Measurements from ENCODE around the gene BLZF1. TPM values are rescaled to one million over a fixed set of nuclear protein-coding genes. Genes with fewer than 3 reads are reported as not detected.
"Not testable (repeated sequence)": the region's sequence is repeated elsewhere in the genome, so short reads cannot be mapped to it uniquely, and the experiment has no call there.

BLZF1 gene
- total and polyA plus RNA-seq, 2 donors = 16.7 to 55.5 TPM

- no peak for DNase-seq (ENCODE audit: extremely low spot score)
- Histone ChIP-seq H3K4me1 (ENCODE audit: insufficient read depth) (no peaks in the 10 kb centered on the region), H3K36me3 (ENCODE audit: insufficient read depth) (peaks cover 4% of the 10 kb centered on the region), H3K27ac (ENCODE audit: low read depth) (no peak overlapping the region), H3K4me3 (ENCODE audit: low read depth, low read length) (no peak overlapping the region)
Measured at GRCh38 chr1:169381162-169381561, 13.2 kb downstream of the BLZF1 start.

- no peaks in the 10 kb centered on the region for H3K4me1 ChIP-seq (ENCODE audit: insufficient read depth)
- H3K27ac ChIP-seq (ENCODE audit: low read depth) = no peak overlapping the region
- H3K36me3 ChIP-seq (ENCODE audit: insufficient read depth) = no peaks in the 10 kb centered on the region
- 88% methylated on average over 4 of the region's 4 CpGs for WGBS
- no peak for DNase-seq (ENCODE audit: extremely low spot score)
- no peak overlapping the region for H3K4me3 ChIP-seq (ENCODE audit: low read depth, low read length)
Measured at GRCh38 chr1:169383449-169383848, 15.5 kb downstream of the BLZF1 start.

GRCh38 chr1:169387399-169387798 is 19.4 kb downstream of the BLZF1 start:
- Histone ChIP-seq H3K4me1 (ENCODE audit: insufficient read depth) (no peaks in the 10 kb centered on the region), H3K27ac (ENCODE audit: low read depth) (no peak overlapping the region), H3K4me3 (ENCODE audit: low read depth, low read length) (no peak overlapping the region), H3K36me3 (ENCODE audit: insufficient read depth) (peaks cover 6% of the 10 kb centered on the region)
- DNase-seq (ENCODE audit: extremely low spot score) = no peak

GRCh38 chr1:169390303-169390702 is 22.3 kb downstream of the BLZF1 start:
- Histone ChIP-seq H3K4me3 (ENCODE audit: low read depth, low read length) (no peak overlapping the region), H3K4me1 (ENCODE audit: insufficient read depth) (no peaks in the 10 kb centered on the region), H3K36me3 (ENCODE audit: insufficient read depth) (peaks cover 6% of the 10 kb centered on the region), H3K27ac (ENCODE audit: low read depth) (no peak overlapping the region)
- DNase-seq (ENCODE audit: extremely low spot score) = no peak

GRCh38 chr1:169392406-169392805 is 24.4 kb downstream of the BLZF1 start:
- H3K36me3 ChIP-seq (ENCODE audit: insufficient read depth) = peaks cover 6% of the 10 kb centered on the region
- no peak for DNase-seq (ENCODE audit: extremely low spot score)
- no peaks in the 10 kb centered on the region for H3K4me1 ChIP-seq (ENCODE audit: insufficient read depth)
- no peak overlapping the region for H3K27ac ChIP-seq (ENCODE audit: low read depth)
- H3K4me3 ChIP-seq (ENCODE audit: low read depth, low read length) = no peak overlapping the region
- WGBS = 93% methylated on average over 1 of the region's 1 CpG

- DNase-seq (ENCODE audit: extremely low spot score) = no peak
- peaks cover 5% of the 10 kb centered on the region for H3K36me3 ChIP-seq (ENCODE audit: insufficient read depth)
- 95% methylated on average over 3 of the region's 3 CpGs for WGBS
Measured at GRCh38 chr1:169395955-169396354, 28.0 kb downstream of the BLZF1 start.

GRCh38 chr1:169402578-169402977 is 34.6 kb downstream of the BLZF1 start:
- H3K4me3 ChIP-seq (ENCODE audit: low read depth, low read length); H3K4me1 ChIP-seq (ENCODE audit: insufficient read depth): not testable (repeated sequence)
- WGBS = 94% methylated on average over 1 of the region's 1 CpG

More at GRCh38 chr1:169395955-169396354, 28.0 kb downstream of the BLZF1 start:
- Histone ChIP-seq H3K4me1 (ENCODE audit: insufficient read depth) (no peaks in the 10 kb centered on the region), H3K4me3 (ENCODE audit: low read depth, low read length) (no peak overlapping the region), H3K27ac (ENCODE audit: low read depth) (no peak overlapping the region)

GRCh38 chr1:169408340-169408739 is 40.3 kb downstream of the BLZF1 start:
- not testable (repeated sequence) for DNase-seq (ENCODE audit: extremely low spot score); H3K27ac ChIP-seq (ENCODE audit: low read depth); H3K4me3 ChIP-seq (ENCODE audit: low read depth, low read length); H3K4me1 ChIP-seq (ENCODE audit: insufficient read depth); H3K36me3 ChIP-seq (ENCODE audit: insufficient read depth)
- WGBS = 92% methylated on average over 5 of the region's 5 CpGs

More at GRCh38 chr1:169402578-169402977, 34.6 kb downstream of the BLZF1 start:
- not testable (repeated sequence) for DNase-seq (ENCODE audit: extremely low spot score); H3K27ac ChIP-seq (ENCODE audit: low read depth); H3K36me3 ChIP-seq (ENCODE audit: insufficient read depth)

GRCh38 chr1:169414952-169415351 is 47.0 kb downstream of the BLZF1 start:
- H3K4me3 ChIP-seq (ENCODE audit: low read depth, low read length) = no peak overlapping the region
- no peak overlapping the region for H3K27ac ChIP-seq (ENCODE audit: low read depth)
- DNase-seq (ENCODE audit: extremely low spot score) = no peak
- no peaks in the 10 kb centered on the region for H3K4me1 ChIP-seq (ENCODE audit: insufficient read depth)
- no peaks in the 10 kb centered on the region for H3K36me3 ChIP-seq (ENCODE audit: insufficient read depth)
- 90% methylated on average over 2 of the region's 2 CpGs for WGBS

- no peak for DNase-seq (ENCODE audit: extremely low spot score)
- Histone ChIP-seq H3K27ac (ENCODE audit: low read depth) (no peak overlapping the region), H3K36me3 (ENCODE audit: insufficient read depth) (no peaks in the 10 kb centered on the region), H3K4me3 (ENCODE audit: low read depth, low read length) (no peak overlapping the region), H3K4me1 (ENCODE audit: insufficient read depth) (no peaks in the 10 kb centered on the region)
- 90% methylated on average over 5 of the region's 5 CpGs for WGBS
Measured at GRCh38 chr1:169421309-169421708, 53.3 kb downstream of the BLZF1 start.

GRCh38 chr1:169426174-169426705 is 58.2 kb downstream of the BLZF1 start:
- H3K4me1 ChIP-seq (ENCODE audit: insufficient read depth) = no peaks in the 10 kb centered on the region
- no peak overlapping the region for H3K4me3 ChIP-seq (ENCODE audit: low read depth, low read length)
- no peaks in the 10 kb centered on the region for H3K36me3 ChIP-seq (ENCODE audit: insufficient read depth)
- no peak overlapping the region for H3K27ac ChIP-seq (ENCODE audit: low read depth)
- no peak for DNase-seq (ENCODE audit: extremely low spot score)
- 33% methylated on average over 6 of the region's 6 CpGs for WGBS

GRCh38 chr1:169427081-169427641 is 59.2 kb downstream of the BLZF1 start, which contains the start of gene CCDC181:
Gene CCDC181 (minus strand): TSS chr1:169427474. CDS start chr1:169424927, 2,547 bp downstream.
- under 1% methylated on average over 29 of the region's 29 CpGs for WGBS
- Histone ChIP-seq H3K27ac (ENCODE audit: low read depth) (no peak within 1 kb of the TSS), H3K36me3 (ENCODE audit: insufficient read depth) (no peaks in the 10 kb centered on the region), H3K4me3 (ENCODE audit: low read depth, low read length) (peak within 1 kb of the TSS; percentile 47), H3K4me1 (ENCODE audit: insufficient read depth) (no peaks in the 10 kb centered on the region)
- peak; percentile 62 for DNase-seq (ENCODE audit: extremely low spot score)
